Kidney (tissue), 14 donors: ENCODE measurements around the gene AMDHD1. TPM values are rescaled to one million over a fixed set of nuclear protein-coding genes. Genes with fewer than 3 reads are reported as not detected.

Source experiments
- DNase-seq, 5 donors: peaks; one replicate each; pipeline ENCODE4 v3.0.0-alpha.2; 2013 to 2020
- FAIRE-seq: peaks from 2 replicates; lab custom pipeline; 2012; peaks lifted over from hg19 to GRCh38; lab: Jason Lieb, UNC
- H3K27ac ChIP-seq, 2 donors: one replicate each; pipeline ENCODE4 v1.7.0; 2013; ENCODE audit warnings: low read depth in 2 of 2, low read length in 2 of 2, inconsistent platforms in 1 of 2
- H3K27me3 ChIP-seq: one replicate; pipeline ENCODE4 v1.7.1; 2013; ENCODE audit warnings: low read length, inconsistent platforms; ENCODE audit not compliant: control insufficient read depth, insufficient read depth
- H3K36me3 ChIP-seq, 3 donors: one replicate each; pipeline versions ENCODE4 v1.7.0 to v1.7.1; 2013; ENCODE audit warnings: low read length in 3 of 3, control low read depth in 1 of 3, inconsistent platforms in 1 of 3; ENCODE audit not compliant: insufficient read depth in 3 of 3, control insufficient read depth in 2 of 3
- H3K4me1 ChIP-seq, 3 donors: one replicate each; pipeline versions ENCODE4 v1.7.0 to v1.7.1; 2013; ENCODE audit warnings: low read length in 3 of 3, inconsistent platforms in 1 of 3, low read depth in 1 of 3; ENCODE audit not compliant: control insufficient read depth in 2 of 3, insufficient read depth in 2 of 3
- H3K4me3 ChIP-seq, 3 donors: one replicate each; pipeline versions ENCODE4 v1.7.0 to v1.8.1; 2013; ENCODE audit warnings: low read length in 3 of 3, control low read depth in 1 of 3, inconsistent platforms in 1 of 3
- H3K9ac ChIP-seq, 3 donors: one replicate each; pipeline versions ENCODE4 v1.7.0 to v1.7.1; 2013; ENCODE audit warnings: low read length in 3 of 3, control low read depth in 1 of 3, inconsistent platforms in 1 of 3
- H3K9me3 ChIP-seq, 3 donors: one replicate each; pipeline versions ENCODE4 v1.7.0 to v1.7.1; 2013; ENCODE audit warnings: low read length in 3 of 3, control low read depth in 1 of 3, inconsistent platforms in 1 of 3; ENCODE audit not compliant: control insufficient read depth in 2 of 3, insufficient read depth in 1 of 3
- intact Hi-C: fragments of 100-400 bp; cut with DNase I; formaldehyde crosslinking; loops from one replicate; pipeline ENCODE4 v1.11.1; 2022
- polyA plus RNA-seq: library from polyadenylated mRNA; stranded (reverse); fragments of 350-450 nt; fragmentation: Illumina TruSeq; extraction: RNeasy Lipid Tissue Mini Kit (QIAGEN cat#74804); gene quantifications from one replicate; pipeline ENCODE4 v1.2.3, GENCODE V29; 2014; ENCODE audit warnings: low read depth, low replicate concordance; ENCODE audit not compliant: insufficient read depth
- total RNA-seq: library from RNA; stranded (reverse); fragmentation: NEBNext Ultra II Directional; extraction: Animal tissue kit (Norgen Biotek cat#: 25700); gene quantifications from one replicate; pipeline ENCODE4 v1.2.1, GENCODE V29; 2021
- TF ChIP-seq, protein P1 (sequence below): IDR thresholded peaks from 3 replicates; pipeline ENCODE4 v1.5.1; 2012; ENCODE audit warnings: mild to moderate bottlenecking, moderate library complexity, borderline replicate concordance; ENCODE audit not compliant: insufficient read depth; ENCODE audit errors: extremely low read depth
- donor health status: control.
- donor health status: control.
- donor health status: control.
- donor health status: control.
- donor health status: control.
- donor health status: DM: yes; HTN: yes; CAD: no.
- donor health status: Normal renal cell carcinoma (clear cell type).

The AMDHD1 gene
- total and polyA plus RNA-seq, 2 donors from 2014 or later: 1.2 to 5.9 TPM

DNA sequence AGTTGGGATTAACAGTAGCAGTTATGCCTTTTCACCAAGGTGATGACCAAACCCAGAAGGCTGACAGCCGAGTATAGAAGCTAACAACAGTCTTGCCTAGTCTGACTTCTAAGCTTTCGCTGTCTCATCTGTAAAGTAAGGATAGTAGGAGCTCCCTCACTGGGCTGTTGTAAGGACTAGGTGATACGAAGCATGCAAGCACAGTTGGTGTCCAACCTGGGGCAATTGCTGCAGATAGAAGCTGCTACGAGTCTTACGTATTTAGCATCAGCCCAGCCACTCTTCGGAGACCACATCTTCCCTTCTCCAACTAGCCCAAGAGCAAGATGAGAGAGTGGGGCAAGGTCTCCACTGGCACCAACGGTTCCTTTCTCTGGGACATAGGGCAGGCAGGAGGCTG, 47.0 kb downstream of the AMDHD1 start:
- no peaks in the 10 kb centered on the region for H3K36me3 ChIP-seq
- FAIRE-seq: no peak

DNA sequence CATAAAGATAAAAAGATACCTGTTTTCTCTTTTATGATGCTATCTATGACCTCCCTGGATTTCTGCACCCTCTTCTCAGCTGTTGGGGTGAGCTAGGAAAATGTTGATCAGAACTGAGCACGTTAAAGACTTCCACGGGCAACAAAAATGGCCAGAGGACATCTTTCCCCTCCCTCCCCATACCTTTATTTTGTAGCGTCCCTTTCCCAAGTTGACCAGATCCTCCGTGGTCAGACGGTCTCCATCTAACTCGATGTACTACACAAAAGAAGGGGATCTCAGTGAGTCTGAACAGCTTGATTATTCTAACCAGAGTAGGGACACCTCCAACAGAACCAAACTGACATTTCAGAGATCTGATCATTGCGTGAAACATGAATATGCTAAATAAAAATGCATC, 50.8 kb downstream of the AMDHD1 start:
- DNase-seq: no peak
- H3K27ac ChIP-seq: no peak overlapping the region
- TF ChIP-seq, protein P1, sequence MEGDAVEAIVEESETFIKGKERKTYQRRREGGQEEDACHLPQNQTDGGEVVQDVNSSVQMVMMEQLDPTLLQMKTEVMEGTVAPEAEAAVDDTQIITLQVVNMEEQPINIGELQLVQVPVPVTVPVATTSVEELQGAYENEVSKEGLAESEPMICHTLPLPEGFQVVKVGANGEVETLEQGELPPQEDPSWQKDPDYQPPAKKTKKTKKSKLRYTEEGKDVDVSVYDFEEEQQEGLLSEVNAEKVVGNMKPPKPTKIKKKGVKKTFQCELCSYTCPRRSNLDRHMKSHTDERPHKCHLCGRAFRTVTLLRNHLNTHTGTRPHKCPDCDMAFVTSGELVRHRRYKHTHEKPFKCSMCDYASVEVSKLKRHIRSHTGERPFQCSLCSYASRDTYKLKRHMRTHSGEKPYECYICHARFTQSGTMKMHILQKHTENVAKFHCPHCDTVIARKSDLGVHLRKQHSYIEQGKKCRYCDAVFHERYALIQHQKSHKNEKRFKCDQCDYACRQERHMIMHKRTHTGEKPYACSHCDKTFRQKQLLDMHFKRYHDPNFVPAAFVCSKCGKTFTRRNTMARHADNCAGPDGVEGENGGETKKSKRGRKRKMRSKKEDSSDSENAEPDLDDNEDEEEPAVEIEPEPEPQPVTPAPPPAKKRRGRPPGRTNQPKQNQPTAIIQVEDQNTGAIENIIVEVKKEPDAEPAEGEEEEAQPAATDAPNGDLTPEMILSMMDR: no peak
- H3K27me3 ChIP-seq: no peaks in the 10 kb centered on the region
- no peak for FAIRE-seq
- no peaks in the 10 kb centered on the region for H3K9me3 ChIP-seq
- no peaks in the 10 kb centered on the region for H3K4me1 ChIP-seq
- no peaks in the 10 kb centered on the region for H3K36me3 ChIP-seq
- H3K9ac ChIP-seq: no peak overlapping the region
- no peak overlapping the region for H3K4me3 ChIP-seq
- intact Hi-C loops: no loop called here

More for the DNA sequence above, 47.0 kb downstream of the AMDHD1 start:
- no peak for DNase-seq
- H3K9ac ChIP-seq: no peak overlapping the region
- no peaks in the 10 kb centered on the region for H3K9me3 ChIP-seq
- no peak overlapping the region for H3K27ac ChIP-seq
- no peak overlapping the region for H3K4me3 ChIP-seq
- intact Hi-C loops: no loop called here
- TF ChIP-seq, protein P1: no peak
- H3K27me3 ChIP-seq: no peaks in the 10 kb centered on the region
- H3K4me1 ChIP-seq: peaks cover 0 to 2% (median 0%) of the 10 kb centered on the region in 3 donors

DNA sequence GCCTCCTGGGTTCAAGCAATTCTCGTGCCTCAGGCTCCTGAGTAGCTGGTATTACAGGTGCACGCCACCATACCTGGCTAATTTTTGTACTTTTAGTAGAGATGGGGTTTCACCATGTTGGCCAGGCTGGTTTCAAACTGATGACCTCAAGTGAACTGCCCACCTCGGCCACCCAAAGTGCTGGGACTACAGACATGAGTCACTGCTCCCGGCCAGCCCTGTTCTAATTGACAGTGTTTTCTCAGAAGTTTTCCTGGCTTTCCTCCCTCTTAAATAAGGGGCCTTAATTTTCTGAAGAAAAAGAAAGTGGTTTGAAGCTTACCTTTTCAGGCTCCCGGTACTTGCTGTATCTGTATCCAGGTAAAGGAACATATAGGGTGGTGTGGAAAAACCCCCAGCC, 51.3 kb downstream of the AMDHD1 start:
- DNase-seq: no peak
- FAIRE-seq: no peak
- Histone ChIP-seq H3K27me3 (no peaks in the 10 kb centered on the region), H3K36me3 (no peaks in the 10 kb centered on the region), H3K27ac (no peak overlapping the region), H3K9ac (no peak overlapping the region), H3K9me3 (no peaks in the 10 kb centered on the region), H3K4me3 (no peak overlapping the region), H3K4me1 (no peaks in the 10 kb centered on the region)
- intact Hi-C loops: no loop called here
- TF ChIP-seq, protein P1: no peak
